PC-9 (cell line): ENCODE data around the gene MARS1. TPM values are rescaled to one million over a fixed set of nuclear protein-coding genes. Genes with fewer than 3 reads are reported as not detected.

Source experiments
- BruUV-seq: library from RNA; stranded (reverse); fragments of 400-500 nt; replicated peaks from 2 replicates; lab custom pipeline; 2021; lab: Mats Ljungman, UMichigan
- CTCF ChIA-PET: fragments of 300-600 bp; sonication (Branson Sonifier 250); formaldehyde crosslinking; loops from one replicate; lab custom pipeline; 2022; ENCODE audit warnings: antibody characterized with exemption; lab: Charles Lee
- POLR2A ChIA-PET: fragments of 300-600 bp; sonication (Branson Sonifier 250); formaldehyde crosslinking; loops from one replicate; lab custom pipeline; 2022; ENCODE audit warnings: antibody characterized with exemption; ENCODE audit not compliant: unreplicated experiment; lab: Charles Lee
- DNase-seq, 2 experiments: peaks; one replicate each; pipeline versions ENCODE4 v3.0.0 to v3.0.0-alpha.2; 2015 to 2022; ENCODE audit warnings: mixed read lengths in 1 of 2
- H2AFZ ChIP-seq: fragments of 200-600 bp; sonication (generic); 2 replicates; pipeline ENCODE4 v1.8.1; 2017; ENCODE audit warnings: antibody characterized with exemption
- H3F3A ChIP-seq: fragments of 200-600 bp; sonication (generic); 2 replicates; pipeline ENCODE4 v1.8.1; 2017; ENCODE audit warnings: antibody characterized with exemption, mild to moderate bottlenecking, low read depth; ENCODE audit not compliant: insufficient read depth
- H3K27ac ChIP-seq: fragments of 200-600 bp; sonication (generic); 2 replicates; pipeline ENCODE4 v1.6.1; 2016; ENCODE audit warnings: mixed run types
- H3K27me3 ChIP-seq: fragments of 200-600 bp; sonication (generic); 2 replicates; pipeline ENCODE4 v1.6.1; 2016; ENCODE audit warnings: low read depth, mixed run types; ENCODE audit not compliant: insufficient read depth
- H3K36me3 ChIP-seq: fragments of 200-600 bp; sonication (generic); 2 replicates; pipeline ENCODE4 v1.6.1; 2016; ENCODE audit warnings: low read depth, mixed run types
- H3K4me1 ChIP-seq: fragments of 200-600 bp; sonication (generic); replicated peaks from 2 replicates; pipeline ENCODE4 v1.6.1; 2016; ENCODE audit warnings: mixed run types; ENCODE audit not compliant: insufficient read depth
- H3K4me2 ChIP-seq: fragments of 200-600 bp; sonication (generic); 2 replicates; pipeline ENCODE4 v1.6.1; 2017; ENCODE audit warnings: mixed run types
- H3K4me3 ChIP-seq: fragments of 200-600 bp; sonication (generic); 2 replicates; pipeline ENCODE4 v1.6.1; 2016; ENCODE audit warnings: mixed run types
- H3K79me2 ChIP-seq: fragments of 200-600 bp; sonication (generic); 2 replicates; pipeline ENCODE4 v1.6.1; 2017; ENCODE audit warnings: low read depth, mixed run types
- H3K9me2 ChIP-seq: fragments of 200-600 bp; sonication (generic); 2 replicates; pipeline ENCODE4 v1.8.1; 2017; ENCODE audit warnings: mild to moderate bottlenecking; ENCODE audit not compliant: insufficient read depth
- H3K9me3 ChIP-seq: fragments of 200-600 bp; sonication (generic); 2 replicates; pipeline ENCODE4 v1.8.1; 2016; ENCODE audit warnings: low read depth; ENCODE audit not compliant: insufficient read depth
- H4K20me1 ChIP-seq: fragments of 200-600 bp; sonication (generic); 2 replicates; pipeline ENCODE4 v1.8.1; 2017; ENCODE audit not compliant: insufficient read depth
- CTCF ChIP-seq: fragments of 200-600 bp; sonication (generic); conservative IDR thresholded peaks from 2 replicates; pipeline ENCODE4 v1.6.1; 2017; ENCODE audit warnings: mixed run types, antibody characterized with exemption, mild to moderate bottlenecking, moderate library complexity
- EZH2 ChIP-seq: fragments of 200-600 bp; sonication (generic); IDR thresholded peaks from 2 replicates; pipeline ENCODE4 v1.8.0; 2017; ENCODE audit warnings: antibody characterized with exemption, low read depth
- intact Hi-C: fragments of 100-400 bp; cut with micrococcal nuclease; formaldehyde crosslinking; loops from one replicate; pipeline ENCODE4 v1.10.0; 2022; ENCODE audit not compliant: unreplicated experiment
- total RNA-seq: library from RNA; stranded (reverse); gene quantifications from 2 replicates; pipeline ENCODE4 v1.2.3, GENCODE V29; 2021

Gene MARS1
- total RNA-seq, 1 experiment from 2014 or later, result 307 TPM

DNA sequence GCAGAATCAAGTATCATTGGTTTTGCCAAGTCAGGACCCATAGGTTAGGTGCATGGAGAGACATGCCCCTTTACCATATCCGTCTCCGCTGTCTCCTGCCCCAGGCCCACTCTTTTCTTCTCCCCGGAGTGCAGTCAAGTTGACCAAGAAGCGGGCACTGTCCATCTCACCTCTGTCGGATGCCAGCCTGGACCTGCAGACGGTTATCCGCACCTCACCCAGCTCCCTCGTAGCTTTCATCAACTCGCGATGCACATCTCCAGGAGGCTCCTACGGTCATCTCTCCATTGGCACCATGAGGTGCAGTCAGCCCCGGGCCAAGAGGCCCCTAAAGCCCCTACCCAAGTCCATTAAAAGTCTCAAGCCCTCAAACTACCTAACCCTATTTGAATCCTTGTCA is 23.3 kb upstream of the MARS1 start:
- CTCF ChIA-PET, result no interaction called here

DNA sequence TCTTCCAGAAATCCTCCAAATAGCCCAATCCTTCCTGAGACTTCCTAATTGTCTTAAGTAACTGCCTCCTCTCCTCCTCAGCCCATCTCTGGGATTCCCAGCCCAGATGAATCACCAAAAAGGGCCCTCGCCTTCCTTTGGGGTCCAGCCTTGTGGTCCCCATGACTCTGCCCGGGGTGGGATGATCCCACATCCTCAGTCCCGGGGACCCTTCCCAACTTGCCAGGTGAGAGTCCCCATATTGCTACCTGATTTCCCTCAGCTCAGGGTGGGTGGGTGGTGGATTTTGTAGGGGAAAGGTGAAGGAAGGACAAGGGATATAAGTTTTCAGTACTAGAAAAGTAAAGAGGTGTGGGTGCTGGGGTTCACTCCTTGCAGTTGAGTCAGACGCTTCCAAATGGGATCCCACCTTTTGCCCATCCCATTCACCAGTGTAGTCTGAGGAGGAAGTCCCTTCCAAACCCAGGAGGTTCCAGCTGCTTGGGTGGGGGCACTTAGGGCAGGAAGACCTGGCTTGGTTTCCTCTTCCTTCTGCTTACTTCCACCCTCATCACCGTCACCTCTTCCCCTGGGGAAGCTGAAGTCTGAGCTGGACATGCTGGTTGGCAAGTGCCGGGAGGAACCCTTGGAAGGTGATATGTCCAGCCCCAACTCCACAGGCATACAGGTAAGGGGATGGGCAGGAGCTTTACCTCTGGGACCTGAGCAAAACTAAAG is 22.7 kb upstream of the MARS1 start:
- no peaks in the 10 kb centered on the region for H3K79me2 ChIP-seq
- H4K20me1 ChIP-seq, result no peaks in the 10 kb centered on the region
- H3F3A ChIP-seq, result no peaks in the 10 kb centered on the region
- H3K4me1 ChIP-seq, result peaks cover 8% of the 10 kb centered on the region; the same call in 1 of the 2 replicates
- TF ChIP-seq EZH2 (no peak), CTCF (no peak)
- intact Hi-C loops, result no loop called here
- H3K36me3 ChIP-seq, result no peaks in the 10 kb centered on the region
- H3K9me2 ChIP-seq, result no peaks in the 10 kb centered on the region
- CTCF ChIA-PET, result no interaction called here
- no peak overlapping the region for H3K4me3 ChIP-seq
- no peak for DNase-seq
- POLR2A ChIA-PET, result no interaction called here
- H3K9me3 ChIP-seq, result no peaks in the 10 kb centered on the region
- peaks cover 88% of the 10 kb centered on the region for H3K27me3 ChIP-seq
- no TSS peak for BruUV-seq
- H3K4me2 ChIP-seq, result no peak overlapping the region
- no peak overlapping the region for H2AFZ ChIP-seq
- H3K27ac ChIP-seq, result no peak overlapping the region

More for the DNA sequence above, 23.3 kb upstream of the MARS1 start:
- intact Hi-C loops, result loop anchor here (5.0 kb wide), 1 partner anchor 168 kb away; the partner anchor contains the start of gene B4GALNT1
- Histone ChIP-seq H3K27ac (no peak overlapping the region), H3K4me1 (peaks cover 8% of the 10 kb centered on the region; the same call in 1 of the 2 replicates), H2AFZ (no peak overlapping the region), H3K4me3 (no peak overlapping the region), H4K20me1 (no peaks in the 10 kb centered on the region), H3K4me2 (no peak overlapping the region), H3F3A (no peaks in the 10 kb centered on the region), H3K27me3 (peaks cover 83% of the 10 kb centered on the region), H3K36me3 (no peaks in the 10 kb centered on the region), H3K9me2 (no peaks in the 10 kb centered on the region), H3K9me3 (no peaks in the 10 kb centered on the region), H3K79me2 (no peaks in the 10 kb centered on the region)
- BruUV-seq, result no TSS peak
- DNase-seq, result no peak
- POLR2A ChIA-PET, result no interaction called here
- no peak for TF ChIP-seq EZH2
- TF ChIP-seq CTCF, result no peak

GRCh38 chr12:57465747-57466505 is 21.9 kb upstream of the MARS1 start:
- ChIA-PET POLR2A (no interaction called here), CTCF (no interaction called here)
- H3K4me1 ChIP-seq, result peaks cover 6% of the 10 kb centered on the region; the same call in 1 of the 2 replicates
- H3K79me2 ChIP-seq, result no peaks in the 10 kb centered on the region
- no peak for TF ChIP-seq EZH2
- TF ChIP-seq CTCF, result no peak
- no peaks in the 10 kb centered on the region for H3K9me3 ChIP-seq
- H2AFZ ChIP-seq, result no peak overlapping the region
- H3K9me2 ChIP-seq, result no peaks in the 10 kb centered on the region
- no peaks in the 10 kb centered on the region for H4K20me1 ChIP-seq
- intact Hi-C loops, result no loop called here
- no peaks in the 10 kb centered on the region for H3K36me3 ChIP-seq
- BruUV-seq, result no TSS peak
- no peak overlapping the region for H3K4me3 ChIP-seq
- no peaks in the 10 kb centered on the region for H3F3A ChIP-seq
- no peak overlapping the region for H3K4me2 ChIP-seq
- no peak overlapping the region for H3K27ac ChIP-seq
- DNase-seq, result no peak
- peaks cover 88% of the 10 kb centered on the region for H3K27me3 ChIP-seq
